DMS153 (cell line): Measurements from ENCODE around the gene SYNGR1.
"Not testable (repeated sequence)": the region's sequence is repeated elsewhere in the genome, so short reads cannot be mapped to it uniquely, and the experiment has no call there.

Experiments
- DNase-seq: peaks from one replicate; lab custom pipeline; 2025; lab: John Stamatoyannopoulos, UW

SYNGR1 gene

GRCh38 chr22:39409516-39410029, 59.8 kb downstream of the SYNGR1 start:
- no peak for DNase-seq

GRCh38 chr22:39410264-39410663, 60.5 kb downstream of the SYNGR1 start:
- no peak for DNase-seq

GRCh38 chr22:39411828-39412365, 62.1 kb downstream of the SYNGR1 start:
- not testable (repeated sequence) for DNase-seq

- not testable (repeated sequence) for DNase-seq
These were observed 63.4 kb downstream of the SYNGR1 start for GRCh38 chr22:39413204-39413603.

GRCh38 chr22:39414377-39414776, 64.6 kb downstream of the SYNGR1 start:
- DNase-seq = no peak

- no peak for DNase-seq
These were observed 65.1 kb downstream of the SYNGR1 start for GRCh38 chr22:39414886-39415285.

GRCh38 chr22:39415506-39415905, 65.7 kb downstream of the SYNGR1 start:
- DNase-seq = no peak

- no peak for DNase-seq
These were observed 66.5 kb downstream of the SYNGR1 start for GRCh38 chr22:39416319-39416718.

- no peak for DNase-seq
These were observed 67.8 kb downstream of the SYNGR1 start for GRCh38 chr22:39417641-39418040.

- DNase-seq = no peak
These were observed 68.9 kb downstream of the SYNGR1 start for GRCh38 chr22:39418696-39419095.

- DNase-seq = no peak
These were observed 69.3 kb downstream of the SYNGR1 start for GRCh38 chr22:39419096-39419495.

- no peak for DNase-seq
These were observed 70.1 kb downstream of the SYNGR1 start for GRCh38 chr22:39419911-39420310.

- DNase-seq = no peak
These were observed 71.9 kb downstream of the SYNGR1 start for GRCh38 chr22:39421691-39422090.

GRCh38 chr22:39422101-39422500, 72.3 kb downstream of the SYNGR1 start:
- DNase-seq = no peak

GRCh38 chr22:39422721-39423120, 72.9 kb downstream of the SYNGR1 start:
- DNase-seq = no peak

GRCh38 chr22:39423976-39424375, 74.2 kb downstream of the SYNGR1 start:
- DNase-seq = no peak

- DNase-seq = no peak
These were observed 76.7 kb downstream of the SYNGR1 start for GRCh38 chr22:39426380-39427043.

GRCh38 chr22:39427751-39428596, 78.2 kb downstream of the SYNGR1 start:
- DNase-seq = no peak

- no peak for DNase-seq
These were observed 78.8 kb downstream of the SYNGR1 start for GRCh38 chr22:39428597-39429071.

GRCh38 chr22:39429186-39429585, 79.4 kb downstream of the SYNGR1 start:
- DNase-seq = no peak

- DNase-seq = no peak
These were observed 80.3 kb downstream of the SYNGR1 start for GRCh38 chr22:39429916-39430575.

GRCh38 chr22:39430576-39431150, 80.9 kb downstream of the SYNGR1 start:
- no peak for DNase-seq
